Natural killer cell (primary cell): ENCODE results near the gene ACR. TPM values are rescaled to one million over a fixed set of nuclear protein-coding genes. Genes with fewer than 3 reads are reported as not detected.
A peak's percentile ranks its signal among the peaks of the same experiment; 100 is the strongest.
"Not testable (repeated sequence)": the region's sequence is repeated elsewhere in the genome, so short reads cannot be mapped to it uniquely, and the experiment has no call there.

ENCODE experiments used
- ATAC-seq, 3 donors: fragments of 150-1000 bp in 2 of 3; fragments of 200-7000 bp in 1 of 3; cut with Tn5 transposase; 1 replicate in 1 of 3; 2 replicates in 2 of 3; pipeline ENCODE4 v1.10.0; 2021; ENCODE audit warnings: mild to moderate bottlenecking in 2 of 3, moderate library complexity in 2 of 3
- DNase-seq, 2 donors: peaks; one replicate each; pipeline versions ENCODE4 v3.0.0 to v3.0.0-alpha.2; 2013 to 2021; ENCODE audit warnings: mixed read lengths in 1 of 2
- H3K27ac ChIP-seq: one replicate; pipeline ENCODE4 v1.5.1; 2013; ENCODE audit warnings: mild to moderate bottlenecking, low read length
- H3K27me3 ChIP-seq: one replicate; pipeline ENCODE4 v1.6.1; 2013; ENCODE audit warnings: low read length; ENCODE audit not compliant: control insufficient read depth, insufficient read depth
- H3K36me3 ChIP-seq: one replicate; pipeline ENCODE4 v1.6.1; 2013; ENCODE audit warnings: low read length; ENCODE audit not compliant: control insufficient read depth, insufficient read depth
- H3K4me1 ChIP-seq: one replicate; pipeline ENCODE4 v1.6.1; 2013; ENCODE audit warnings: low read length; ENCODE audit not compliant: control insufficient read depth, insufficient read depth
- H3K4me3 ChIP-seq: one replicate; pipeline ENCODE4 v1.5.1; 2013; ENCODE audit warnings: low read length
- H3K9me3 ChIP-seq: one replicate; pipeline ENCODE4 v1.6.1; 2013; ENCODE audit warnings: low read length; ENCODE audit not compliant: control insufficient read depth, insufficient read depth
- H3K27ac Mint-ChIP-seq, 2 donors: one replicate each; pipeline ENCODE4 v1.8.0; 2022; ENCODE audit warnings: mild to moderate bottlenecking in 2 of 2, mixed read lengths in 2 of 2, moderate library complexity in 1 of 2
- H3K27me3 Mint-ChIP-seq, 2 donors: one replicate each; pipeline ENCODE4 v1.8.0; 2022; ENCODE audit warnings: low read depth in 2 of 2, mixed read lengths in 2 of 2
- H3K36me3 Mint-ChIP-seq: one replicate; pipeline ENCODE4 v1.8.0; 2022; ENCODE audit warnings: mixed read lengths
- H3K4me1 Mint-ChIP-seq, 2 donors: one replicate each; pipeline ENCODE4 v1.8.0; 2022; ENCODE audit warnings: mixed read lengths in 2 of 2
- H3K4me3 Mint-ChIP-seq: one replicate; pipeline ENCODE4 v1.8.0; 2022; ENCODE audit warnings: mild to moderate bottlenecking, moderate library complexity, mixed read lengths
- H3K9me3 Mint-ChIP-seq, 2 donors: one replicate each; pipeline ENCODE4 v1.8.0; 2022; ENCODE audit warnings: mixed read lengths in 2 of 2
- WGBS: methylation state at CpG from one replicate; pipeline ENCODE4 v1.1.7; 2013; ENCODE audit warnings: missing lambda C conversion rate; ENCODE audit not compliant: insufficient coverage; 5-methylcytosine and 5-hydroxymethylcytosine counted together
- intact Hi-C: fragments of 100-400 bp; cut with micrococcal nuclease; formaldehyde crosslinking; loops from one replicate; pipeline ENCODE4 v1.14.2; 2022
- total RNA-seq, 4 donors: library from RNA; stranded (reverse); fragments of 120-200 nt in 1 of 4; gene quantifications; one replicate each; pipeline versions ENCODE4 v1.2.3 to v1.2.4, GENCODE V29; 2013 to 2022

The ACR gene
- total RNA-seq, 3 donors from 2014 or later (not counting 1 experiment from before 2014, with no cell fraction given) = not detected

DNA sequence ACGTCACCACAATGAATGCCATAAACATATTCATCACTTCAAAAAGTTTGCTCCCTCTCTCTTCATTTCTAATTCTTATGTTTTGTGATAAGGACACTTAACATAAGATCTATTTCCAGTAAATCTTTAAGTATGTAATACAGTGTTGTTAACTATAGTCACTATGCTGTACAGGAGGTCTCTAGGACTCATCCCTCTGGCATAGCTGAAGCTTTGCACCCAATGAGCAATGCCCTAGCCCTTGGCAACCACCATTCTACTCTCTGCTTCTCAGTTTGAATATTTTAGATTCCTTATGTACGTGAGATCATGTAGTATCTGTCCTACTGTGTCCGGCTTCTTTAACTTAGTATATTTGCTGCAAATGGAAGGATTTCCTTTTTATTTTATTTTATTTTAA lies 26.3 kb downstream of the ACR start:
- H3K9me3 Mint-ChIP-seq = not testable (repeated sequence)

DNA sequence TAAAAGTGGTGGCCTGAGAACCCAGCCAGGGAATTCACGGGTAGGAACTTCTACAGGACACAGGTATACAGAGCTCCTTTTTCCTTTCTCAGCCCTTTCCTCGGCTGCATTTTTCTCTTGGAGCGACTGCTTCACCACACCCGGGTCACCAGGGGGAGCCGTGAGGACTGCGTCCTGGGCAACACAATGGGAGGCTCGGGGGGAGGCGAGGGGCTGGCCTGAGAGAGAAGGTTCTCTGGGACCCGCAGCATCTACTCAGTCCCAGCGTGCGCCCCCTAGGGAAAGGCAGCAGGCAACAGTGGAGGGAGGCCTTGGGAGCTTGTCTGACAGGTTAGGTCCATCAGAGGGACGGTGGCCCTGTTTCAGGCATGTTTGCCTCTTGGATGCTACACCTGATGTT lies 37.1 kb downstream of the ACR start:
- H3K27me3 Mint-ChIP-seq, H3K9me3 Mint-ChIP-seq, H3K4me1 ChIP-seq, H3K27ac Mint-ChIP-seq, H3K36me3 ChIP-seq, H3K4me3 ChIP-seq, H3K27ac ChIP-seq, H3K4me1 Mint-ChIP-seq, H3K4me3 Mint-ChIP-seq, H3K36me3 Mint-ChIP-seq, intact Hi-C loops, H3K9me3 ChIP-seq, ATAC-seq, H3K27me3 ChIP-seq: not testable (repeated sequence)
- WGBS = 56% methylated on average over 12 of the region's 12 CpGs
- DNase-seq = peak in 1 of 2 donors; percentile 13

More for the DNA sequence above, 26.3 kb downstream of the ACR start:
- H3K36me3 ChIP-seq, H3K9me3 ChIP-seq, H3K27ac ChIP-seq, H3K27ac Mint-ChIP-seq, H3K4me3 Mint-ChIP-seq, intact Hi-C loops, H3K4me1 Mint-ChIP-seq, H3K4me1 ChIP-seq, H3K27me3 Mint-ChIP-seq, H3K36me3 Mint-ChIP-seq, DNase-seq, H3K27me3 ChIP-seq, ATAC-seq, H3K4me3 ChIP-seq: not testable (repeated sequence)
- 100% methylated on average over 2 of the region's 3 CpGs for WGBS

DNA sequence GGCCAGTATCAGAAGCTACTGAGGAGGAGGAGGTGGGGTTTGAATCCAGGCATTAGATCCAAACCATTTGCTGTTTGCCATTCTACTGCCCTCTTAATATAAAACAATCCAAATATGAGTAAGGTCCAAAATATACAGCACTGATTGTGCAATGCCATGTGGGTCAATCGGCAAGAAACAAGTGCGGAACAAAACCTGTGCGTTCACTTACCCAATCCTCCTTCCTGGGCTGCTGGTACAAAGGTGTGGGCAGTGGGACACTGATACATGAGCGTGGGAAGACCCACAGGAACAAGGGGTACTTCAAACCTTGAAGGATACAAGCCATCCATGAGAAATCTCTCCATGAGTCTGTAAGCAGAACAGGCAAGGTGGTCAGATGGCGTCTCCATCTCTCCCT lies 39.6 kb downstream of the ACR start:
- DNase-seq, H3K27me3 Mint-ChIP-seq, H3K36me3 Mint-ChIP-seq, intact Hi-C loops, H3K27ac ChIP-seq, H3K4me3 Mint-ChIP-seq, H3K36me3 ChIP-seq, H3K9me3 ChIP-seq, H3K27me3 ChIP-seq, H3K4me3 ChIP-seq, H3K27ac Mint-ChIP-seq, H3K9me3 Mint-ChIP-seq, ATAC-seq: not testable (repeated sequence)
- WGBS = 100% methylated on average over 2 of the region's 5 CpGs
- peaks cover 10% of the 10 kb centered on the region for H3K4me1 ChIP-seq
- H3K4me1 Mint-ChIP-seq = peaks cover 18 to 22% of the 10 kb centered on the region in 2 donors

DNA sequence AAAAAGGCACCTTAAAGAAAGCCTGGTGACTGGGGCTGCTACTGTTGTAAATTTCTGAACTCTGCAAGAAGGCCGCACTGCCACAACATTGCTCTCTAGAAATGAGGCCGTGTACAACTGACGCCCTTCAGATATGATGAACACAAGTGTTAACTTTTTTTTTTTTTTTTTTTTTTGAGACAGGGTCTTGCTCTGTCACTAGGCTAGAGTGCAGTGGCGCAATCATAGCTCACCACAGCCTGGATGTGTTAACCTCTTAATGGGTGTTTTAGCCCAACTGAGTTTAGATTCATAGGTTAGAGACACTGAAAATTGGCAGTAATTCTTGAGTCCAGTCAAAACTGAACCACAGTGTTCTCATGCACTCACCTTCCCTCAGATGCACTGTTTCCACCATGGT lies 42.2 kb downstream of the ACR start:
- peaks cover 18 to 24% of the 10 kb centered on the region in 2 donors for H3K4me1 Mint-ChIP-seq
- H3K9me3 Mint-ChIP-seq, H3K27me3 ChIP-seq, intact Hi-C loops, H3K36me3 ChIP-seq, H3K36me3 Mint-ChIP-seq, H3K4me3 ChIP-seq, H3K9me3 ChIP-seq, H3K27me3 Mint-ChIP-seq: not testable (repeated sequence)
- ATAC-seq = peak; percentile 52 to 59 (median 53)
- H3K4me3 Mint-ChIP-seq = peak overlapping the region; percentile 65
- peak overlapping the region; percentile 82 for H3K27ac Mint-ChIP-seq
- Histone ChIP-seq H3K27ac (peak overlapping the region; percentile 25), H3K4me1 (peaks cover 14% of the 10 kb centered on the region)
- 48% methylated on average over 4 of the region's 4 CpGs for WGBS
- peak; percentile 10 to 50 for DNase-seq

DNA sequence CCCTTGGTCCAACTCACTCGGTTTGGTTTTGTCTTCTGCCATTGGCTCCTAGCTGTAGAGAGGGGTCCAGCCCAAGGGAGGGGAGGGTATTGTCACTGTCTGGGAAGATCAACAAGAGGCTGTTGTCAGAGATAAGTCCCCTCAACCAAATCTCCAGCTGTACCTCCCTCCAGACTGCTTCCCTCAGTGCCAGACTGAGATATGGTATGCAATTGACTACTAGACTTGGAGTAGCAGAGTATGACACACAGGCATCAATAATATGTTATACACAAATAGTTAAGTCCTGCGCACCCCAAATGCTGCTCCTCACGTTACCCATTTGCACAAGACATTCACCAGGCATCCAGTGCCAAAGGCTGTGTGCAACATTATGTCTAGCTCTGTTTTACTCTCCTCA lies 44.2 kb downstream of the ACR start:
- not testable (repeated sequence) for DNase-seq

DNA sequence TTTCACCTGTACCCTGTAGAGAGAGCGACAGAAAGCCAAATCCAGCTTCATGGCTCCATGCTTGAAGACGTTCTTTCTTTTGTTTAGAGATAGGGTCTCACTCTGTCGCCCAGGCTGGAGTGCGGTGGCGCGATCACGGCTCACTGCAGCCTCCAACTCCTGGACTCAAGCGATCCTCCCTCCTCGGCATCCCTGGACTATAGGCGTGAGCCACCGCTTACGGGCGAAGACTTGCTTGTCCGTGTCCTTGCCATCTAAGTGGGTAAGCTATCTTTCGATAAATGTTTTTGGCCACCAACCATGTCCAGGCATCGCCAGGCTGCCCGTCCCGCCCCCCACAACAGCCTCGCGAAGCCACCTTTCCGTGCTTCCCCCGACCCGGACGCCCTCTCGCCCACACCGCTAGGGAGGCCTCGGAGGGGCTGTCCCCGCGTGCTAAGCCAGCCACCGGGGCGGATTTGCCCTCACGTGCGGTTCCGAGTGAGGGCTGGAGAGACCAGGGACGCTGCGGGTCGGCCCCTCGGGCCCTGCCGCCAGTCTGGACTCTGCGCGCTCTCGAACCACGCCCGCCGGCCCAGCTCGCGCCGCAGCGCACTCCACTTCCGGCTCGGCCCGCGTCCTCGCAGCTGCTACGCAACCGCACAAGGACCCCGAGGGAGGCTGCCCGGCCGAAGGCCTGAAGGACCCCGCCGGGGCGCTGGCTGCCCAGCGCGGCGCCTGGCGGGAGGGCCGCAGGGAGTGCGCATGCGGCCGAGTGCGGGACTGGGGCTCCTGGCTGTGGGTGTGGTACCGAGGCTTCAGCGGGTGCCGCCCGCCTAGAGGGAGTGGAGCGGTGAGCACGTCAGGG lies 45.3 kb downstream of the ACR start, which contains the start of gene RABL2B:
Gene RABL2B, minus strand, starts transcription at position 604 of the 847 bp plus-strand sequence. CDS start 1,342 bp downstream, outside the sequence.
- H3K9me3 ChIP-seq, intact Hi-C loops, H3K27me3 Mint-ChIP-seq, H3K27me3 ChIP-seq, H3K36me3 Mint-ChIP-seq, H3K9me3 Mint-ChIP-seq, H3K36me3 ChIP-seq: not testable (repeated sequence)
- ATAC-seq (peak; percentile 87 to 97 (median 89)), DNase-seq (peak; percentile 91 to 92)
- peak within 1 kb of the TSS; percentile 50 for H3K4me3 ChIP-seq
- WGBS = 0% methylated on average over 34 of the region's 77 CpGs
- H3K27ac ChIP-seq = peak within 1 kb of the TSS; percentile 25
- Mint-ChIP-seq H3K4me3 (peak within 1 kb of the TSS; percentile 85), H3K27ac (peak within 1 kb of the TSS; percentile 74 to 76), H3K4me1 (peaks cover 18 to 24% of the 10 kb centered on the region in 2 donors)
- H3K4me1 ChIP-seq = peaks cover 14% of the 10 kb centered on the region

More for the DNA sequence above, 44.2 kb downstream of the ACR start:
- Mint-ChIP-seq H3K4me3 (peak overlapping the region; percentile 80), H3K4me1 (peaks cover 18 to 24% of the 10 kb centered on the region in 2 donors), H3K27ac (peak overlapping the region in 1 of 2 donors; percentile 51)
- H3K27ac ChIP-seq, intact Hi-C loops, H3K4me3 ChIP-seq, H3K36me3 ChIP-seq, H3K36me3 Mint-ChIP-seq, ATAC-seq, H3K9me3 ChIP-seq, H3K9me3 Mint-ChIP-seq, H3K27me3 Mint-ChIP-seq, H3K27me3 ChIP-seq: not testable (repeated sequence)
- no CpG with 5 or more reads among the region's 3 CpGs for WGBS
- peaks cover 14% of the 10 kb centered on the region for H3K4me1 ChIP-seq

DNA sequence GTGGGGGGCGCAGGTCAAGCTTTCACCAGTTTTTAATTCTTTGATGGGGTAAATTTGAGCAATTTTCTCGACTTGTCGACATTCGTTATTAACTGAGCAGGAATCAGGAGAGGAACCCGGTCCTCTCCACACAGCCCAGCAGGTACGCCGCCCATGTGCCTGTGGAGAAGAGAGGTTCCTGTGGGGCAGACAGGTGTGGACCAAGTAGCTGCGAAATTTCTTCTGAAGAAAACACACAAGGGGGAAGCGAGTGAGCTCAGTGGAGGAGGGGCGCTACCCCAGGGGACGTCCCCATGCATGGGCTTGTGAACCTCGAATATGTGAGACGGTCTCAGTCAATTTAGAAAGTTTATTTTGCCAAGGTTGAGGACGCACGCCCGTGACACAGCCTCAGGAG lies 45.9 kb downstream of the ACR start:
- H3K27me3 Mint-ChIP-seq, H3K9me3 ChIP-seq, H3K9me3 Mint-ChIP-seq, H3K27me3 ChIP-seq, H3K36me3 ChIP-seq, intact Hi-C loops, H3K36me3 Mint-ChIP-seq: not testable (repeated sequence)
- peak overlapping the region; percentile 25 for H3K27ac ChIP-seq
- H3K4me3 ChIP-seq = peak overlapping the region; percentile 50
- WGBS = 0% methylated on average over 7 of the region's 16 CpGs
- peak; percentile 16 to 34 (median 17) for ATAC-seq
- Mint-ChIP-seq H3K4me3 (peak overlapping the region; percentile 85), H3K4me1 (peaks cover 18 to 24% of the 10 kb centered on the region in 2 donors), H3K27ac (peak overlapping the region; percentile 74 to 76)
- H3K4me1 ChIP-seq = peaks cover 14% of the 10 kb centered on the region
- DNase-seq = peak in 1 of 2 donors; percentile 39
